Panc1 (cell line): ENCODE measurements around the gene MSI2. TPM values are rescaled to one million over a fixed set of nuclear protein-coding genes. Genes with fewer than 3 reads are reported as not detected.

Source experiments
- ATAC-seq: fragments of 200-7000 bp; cut with Tn5 transposase; 2 replicates; pipeline ENCODE4 v1.9.1; 2020; ENCODE audit warnings: mild to moderate bottlenecking, moderate library complexity
- BruUV-seq: library from RNA; stranded (reverse); fragments of 400-500 nt; replicated peaks from 2 replicates; lab custom pipeline; 2021; lab: Mats Ljungman, UMichigan
- CTCF ChIA-PET: fragments of 300-600 bp; sonication (Branson Sonifier 250); formaldehyde crosslinking; loops from one replicate; lab custom pipeline; 2022; ENCODE audit warnings: antibody characterized with exemption; lab: Charles Lee
- POLR2A ChIA-PET: fragments of 300-600 bp; sonication (Branson Sonifier 250); formaldehyde crosslinking; loops from one replicate; lab custom pipeline; 2022; ENCODE audit warnings: antibody characterized with exemption; lab: Charles Lee
- DNase-seq: peaks from one replicate; pipeline ENCODE4 v3.0.0-alpha.2; 2010; ENCODE audit warnings: low read depth, low spot score
- H3K27ac ChIP-seq: 2 replicates; pipeline ENCODE4 v1.5.1; 2011; ENCODE audit warnings: mild to moderate bottlenecking, low read length, inconsistent platforms
- H3K27me3 ChIP-seq: fragments of 200-500 bp; sonication (Bioruptor generic); 2 replicates; pipeline ENCODE4 v1.6.0; 2014; ENCODE audit warnings: low read length, inconsistent platforms; ENCODE audit not compliant: control insufficient read depth, insufficient read depth
- H3K36me3 ChIP-seq: fragments of 200-500 bp; sonication (Bioruptor generic); 2 replicates; pipeline ENCODE4 v1.5.1; 2014; ENCODE audit warnings: inconsistent platforms, mild to moderate bottlenecking, low read length, moderate library complexity; ENCODE audit not compliant: control insufficient read depth, insufficient read depth
- H3K4me1 ChIP-seq: 2 replicates; pipeline ENCODE4 v1.5.1; 2011; ENCODE audit warnings: inconsistent platforms, mild to moderate bottlenecking, low read length, moderate library complexity; ENCODE audit not compliant: control insufficient read depth, insufficient read depth
- H3K4me3 ChIP-seq, 2 experiments: 2 replicates each; pipeline ENCODE4 v1.5.1; 2011 to 2012; ENCODE audit warnings: low read depth in 2 of 2, low read length in 2 of 2, mild to moderate bottlenecking in 2 of 2, inconsistent platforms in 1 of 2, moderate library complexity in 1 of 2
- H3K9me3 ChIP-seq: fragments of 200-500 bp; sonication (Bioruptor generic); 2 replicates; pipeline ENCODE4 v1.5.1; 2014; ENCODE audit warnings: low read depth, mild to moderate bottlenecking, inconsistent platforms, low read length, moderate library complexity; ENCODE audit not compliant: control insufficient read depth, insufficient read depth
- CTCF ChIP-seq: fragments of 450-650 bp; IDR thresholded peaks from 2 replicates; pipeline ENCODE4 v1.5.1; 2017; ENCODE audit warnings: mild to moderate bottlenecking
- POLR2AphosphoS5 ChIP-seq: IDR thresholded peaks from 2 replicates; pipeline ENCODE4 v1.6.1; 2012; ENCODE audit warnings: mild to moderate bottlenecking, low read depth, low read length, moderate library complexity
- REST ChIP-seq, 2 experiments: IDR thresholded peaks; 2 replicates each; pipeline ENCODE4 v1.6.1; 2011 to 2012; ENCODE audit warnings: low read depth in 2 of 2, control low read depth in 1 of 2, low read length in 1 of 2, mild to moderate bottlenecking in 1 of 2, moderate library complexity in 1 of 2; ENCODE audit not compliant: insufficient read depth in 1 of 2
- SIN3A ChIP-seq: IDR thresholded peaks from 2 replicates; pipeline ENCODE4 v1.6.1; 2012; ENCODE audit warnings: low read depth, mild to moderate bottlenecking, low read length, moderate library complexity, borderline replicate concordance; ENCODE audit not compliant: insufficient read depth
- TCF7L2 ChIP-seq: IDR thresholded peaks from 2 replicates; pipeline ENCODE4 v1.6.1; 2011; ENCODE audit warnings: mild to moderate bottlenecking, low read depth, low read length, inconsistent platforms
- in situ Hi-C: cut with HindIII; loops from 2 replicates; pipeline ENCODE4 v1.10.0; 2016; ENCODE audit warnings: low sequenced_read_pairs, low pct_unique_long_range_greater_than_20kb
- intact Hi-C: fragments of 100-400 bp; cut with micrococcal nuclease; formaldehyde crosslinking; loops from one replicate; pipeline ENCODE4 v1.10.0; 2022; ENCODE audit not compliant: unreplicated experiment
- total RNA-seq: library from RNA; stranded (reverse); gene quantifications from one replicate; pipeline ENCODE4 v1.2.1, GENCODE V29; 2021; ENCODE audit not compliant: unreplicated experiment

MSI2 gene
- total RNA-seq, 1 experiment from 2014 or later, result 38.5 TPM

GRCh38 chr17:57432507-57433277, 176.4 kb downstream of the MSI2 start:
- in situ Hi-C loops (no loop called here), intact Hi-C loops (no loop called here)
- Histone ChIP-seq H3K4me1 (no peaks in the 10 kb centered on the region), H3K36me3 (no peaks in the 10 kb centered on the region), H3K4me3 (no peak overlapping the region), H3K27me3 (no peaks in the 10 kb centered on the region), H3K27ac (no peak overlapping the region), H3K9me3 (no peaks in the 10 kb centered on the region)
- ATAC-seq (no peak), DNase-seq (no peak)
- TF ChIP-seq CTCF (no peak), REST (IDR thresholded peaks at IDR 0.05; ENCODE audit: insufficient read depth in 1 of 2, low read depth in 2 of 2, low read length in 1 of 2) (no peak), SIN3A (no peak), TCF7L2 (no peak), POLR2AphosphoS5 (no peak)
- CTCF ChIA-PET, result interaction anchor here (0.6 kb wide), 1 partner anchor 54 kb away, joined by 3 read pairs; no protein-coding TSS in a partner anchor
- BruUV-seq, result no TSS peak
- POLR2A ChIA-PET, result no interaction called here

GRCh38 chr17:57433452-57433851, 177.1 kb downstream of the MSI2 start:
- Histone ChIP-seq H3K4me1 (no peaks in the 10 kb centered on the region), H3K9me3 (no peaks in the 10 kb centered on the region), H3K27me3 (no peaks in the 10 kb centered on the region), H3K27ac (no peak overlapping the region), H3K36me3 (no peaks in the 10 kb centered on the region), H3K4me3 (no peak overlapping the region)
- BruUV-seq, result no TSS peak
- ChIA-PET CTCF (interaction anchor here (0.6 kb wide), 1 partner anchor 53 kb away, joined by 3 read pairs; no protein-coding TSS in a partner anchor), POLR2A (no interaction called here)
- intact Hi-C loops (no loop called here), in situ Hi-C loops (no loop called here)
- DNase-seq, result no peak
- no peak for TF ChIP-seq SIN3A
- TF ChIP-seq CTCF, result no peak
- no peak for TF ChIP-seq REST (IDR thresholded peaks at IDR 0.05; ENCODE audit: insufficient read depth in 1 of 2, low read depth in 2 of 2, low read length in 1 of 2)
- TF ChIP-seq TCF7L2, result no peak
- TF ChIP-seq POLR2AphosphoS5, result no peak
- ATAC-seq, result no peak
